AG09319 (cell line): ENCODE results near the gene RNPEPL1.

Experiments used
- DNase-seq: peaks from one replicate; pipeline ENCODE4 v3.0.0-alpha.2; 2010; ENCODE audit warnings: low read depth; ENCODE audit errors: extremely low read depth
- TF ChIP-seq, protein P1 (sequence below): IDR thresholded peaks from 2 replicates; pipeline ENCODE4 v1.5.1; 2011; ENCODE audit warnings: low read depth, mild to moderate bottlenecking, inconsistent platforms, low read length, moderate library complexity

Gene RNPEPL1

DNA sequence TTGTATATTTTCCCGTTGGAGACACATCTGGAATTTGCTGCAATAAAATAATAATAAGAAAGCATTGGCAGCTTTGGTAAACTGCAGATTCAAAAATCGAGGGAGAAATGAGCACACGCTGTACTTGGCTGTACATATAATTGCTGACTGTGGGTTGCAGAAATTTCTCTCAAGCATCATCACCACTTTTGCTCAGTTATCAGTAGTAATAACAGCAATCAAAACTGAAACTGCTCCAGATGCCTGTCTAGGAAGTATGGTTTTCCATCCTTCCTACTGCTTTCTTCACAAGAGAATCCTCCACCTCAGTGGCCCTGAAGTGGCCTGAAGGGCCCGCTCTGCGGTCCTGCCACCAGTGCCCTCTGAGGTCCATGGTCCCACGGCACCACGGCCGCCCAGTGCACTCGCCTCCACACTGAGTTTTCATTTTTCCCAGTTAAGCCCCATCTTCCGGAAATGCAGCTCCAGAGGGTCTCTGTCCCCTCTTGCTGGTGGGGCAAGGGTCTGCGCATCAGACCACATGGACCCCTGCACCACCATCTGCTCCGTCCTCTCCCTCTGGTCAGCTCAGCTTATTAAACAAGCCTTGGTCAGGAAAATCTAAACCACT, 4.2 kb upstream of the RNPEPL1 start:
- DNase-seq, result no peak
- TF ChIP-seq, protein P1, sequence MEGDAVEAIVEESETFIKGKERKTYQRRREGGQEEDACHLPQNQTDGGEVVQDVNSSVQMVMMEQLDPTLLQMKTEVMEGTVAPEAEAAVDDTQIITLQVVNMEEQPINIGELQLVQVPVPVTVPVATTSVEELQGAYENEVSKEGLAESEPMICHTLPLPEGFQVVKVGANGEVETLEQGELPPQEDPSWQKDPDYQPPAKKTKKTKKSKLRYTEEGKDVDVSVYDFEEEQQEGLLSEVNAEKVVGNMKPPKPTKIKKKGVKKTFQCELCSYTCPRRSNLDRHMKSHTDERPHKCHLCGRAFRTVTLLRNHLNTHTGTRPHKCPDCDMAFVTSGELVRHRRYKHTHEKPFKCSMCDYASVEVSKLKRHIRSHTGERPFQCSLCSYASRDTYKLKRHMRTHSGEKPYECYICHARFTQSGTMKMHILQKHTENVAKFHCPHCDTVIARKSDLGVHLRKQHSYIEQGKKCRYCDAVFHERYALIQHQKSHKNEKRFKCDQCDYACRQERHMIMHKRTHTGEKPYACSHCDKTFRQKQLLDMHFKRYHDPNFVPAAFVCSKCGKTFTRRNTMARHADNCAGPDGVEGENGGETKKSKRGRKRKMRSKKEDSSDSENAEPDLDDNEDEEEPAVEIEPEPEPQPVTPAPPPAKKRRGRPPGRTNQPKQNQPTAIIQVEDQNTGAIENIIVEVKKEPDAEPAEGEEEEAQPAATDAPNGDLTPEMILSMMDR, result no peak

DNA sequence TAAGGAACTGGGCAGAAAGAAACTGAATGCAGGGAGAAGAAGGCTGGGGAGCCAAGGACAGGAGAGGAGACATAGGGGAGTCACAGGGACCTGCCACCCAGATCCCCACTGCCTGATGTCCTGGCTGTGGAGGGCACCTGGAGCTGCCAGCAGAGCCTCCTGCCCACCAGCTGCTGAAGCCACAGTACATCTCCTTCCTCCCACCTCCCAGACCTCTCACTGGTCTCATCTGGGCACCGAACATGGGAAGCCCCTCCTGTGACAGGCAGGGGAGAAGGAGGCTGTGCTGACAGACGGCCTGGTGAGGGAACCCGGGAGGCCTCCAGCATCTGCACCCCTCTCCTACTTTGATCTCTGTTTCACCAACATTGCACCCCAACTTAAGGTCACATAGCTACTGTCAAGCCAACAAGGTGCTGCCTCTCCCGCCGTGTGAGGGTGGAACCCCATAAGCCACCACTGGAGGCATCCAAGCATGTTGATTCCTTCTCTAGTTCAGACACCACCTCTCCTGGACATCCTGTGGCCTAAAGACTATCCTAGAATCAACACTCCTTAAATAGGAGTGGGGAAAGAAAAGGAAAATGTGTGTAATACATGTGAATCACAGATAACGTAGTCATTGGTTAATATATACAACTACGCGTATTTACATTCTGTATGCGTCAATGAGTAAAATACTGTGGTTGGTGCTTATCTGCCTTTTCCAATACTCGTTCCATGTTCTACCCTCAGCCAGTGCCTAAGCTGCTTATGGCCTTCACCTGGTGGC, 3.5 kb upstream of the RNPEPL1 start:
- TF ChIP-seq, protein P1, result no peak
- no peak for DNase-seq

GRCh38 chr2:240565333-240566202, 2.7 kb upstream of the RNPEPL1 start:
- TF ChIP-seq, protein P1, result no peak
- no peak for DNase-seq

DNA sequence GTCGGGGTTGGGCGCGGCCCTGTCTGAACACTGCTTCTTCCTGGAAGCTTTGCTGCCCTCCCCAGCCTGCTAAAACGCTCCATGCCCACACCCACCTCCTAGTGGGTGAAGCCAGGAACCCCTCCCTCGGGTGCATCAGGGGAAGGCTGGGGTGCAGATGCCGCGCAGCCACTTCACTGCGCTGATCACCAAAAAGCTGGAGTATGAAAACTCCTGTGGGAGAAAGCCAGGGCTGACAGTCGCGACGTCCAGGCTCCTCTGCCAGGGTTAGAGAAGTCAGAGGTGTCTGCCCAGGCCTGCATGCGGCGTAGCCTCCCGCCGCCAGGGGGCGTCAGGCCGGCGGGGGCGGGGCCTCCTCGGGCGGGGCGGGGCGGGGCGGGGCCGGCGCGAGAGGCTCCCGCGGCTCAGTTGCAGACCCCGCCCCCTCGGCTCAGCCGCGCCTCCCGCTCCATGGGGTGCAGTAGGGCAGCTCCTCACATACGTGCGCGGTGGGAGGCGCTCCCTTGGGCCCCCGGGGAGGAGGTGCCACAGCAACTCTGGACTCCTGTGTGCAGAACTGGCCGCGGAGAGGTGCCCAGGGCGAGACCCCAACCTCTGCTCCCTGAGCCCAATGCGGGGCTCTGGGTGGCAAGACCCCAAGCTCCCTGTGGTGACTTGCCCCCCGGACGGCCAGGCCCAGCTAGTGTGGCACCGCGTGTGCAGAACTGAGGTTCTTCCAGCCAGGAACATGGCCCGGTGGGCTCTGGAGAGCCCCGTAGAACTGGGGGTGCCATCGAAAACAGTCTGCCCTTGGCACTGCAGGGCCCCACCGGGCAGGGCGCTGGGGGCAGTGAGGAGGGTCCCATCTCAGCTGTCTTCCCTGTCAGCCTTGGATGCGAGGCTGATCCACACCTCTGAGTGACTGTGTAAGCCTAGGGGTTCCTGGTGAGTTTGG, 1.8 kb upstream of the RNPEPL1 start:
- DNase-seq, result no peak
- TF ChIP-seq, protein P1, result peak; percentile 64

- TF ChIP-seq, protein P1, result no peak
- no peak for DNase-seq
Measured at GRCh38 chr2:240567137-240567871, 980 bp upstream of the RNPEPL1 start.
